Iris pigment epithelial cell (primary cell): Measurements from ENCODE around the gene ASTN2.

Source experiments
- DNase-seq: peaks from one replicate; pipeline ENCODE4 v3.0.0-alpha.2; 2011; ENCODE audit warnings: low read depth

Gene ASTN2

DNA sequence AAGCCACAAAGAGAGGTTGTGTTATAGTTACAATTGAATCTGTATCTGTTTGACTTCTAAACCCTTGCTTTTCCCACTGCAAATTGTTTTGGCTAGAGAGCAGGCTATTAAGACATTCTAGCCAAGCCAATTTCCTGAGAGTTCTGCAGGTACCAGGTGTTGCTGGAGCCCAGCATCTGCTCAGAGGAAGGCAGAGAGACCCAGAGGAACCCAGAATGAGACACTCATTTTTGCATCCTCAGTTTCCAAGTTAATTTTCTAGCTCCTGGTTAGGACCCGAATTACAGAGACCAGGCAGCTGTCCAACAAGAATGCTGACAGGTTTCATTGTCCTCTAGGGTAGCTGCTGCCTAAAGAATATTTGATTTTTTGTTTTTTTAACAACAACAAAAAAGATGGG lies 461.6 kb downstream of the ASTN2 start:
- no peak for DNase-seq

GRCh38 chr9:116952436-116952810 lies 462.4 kb downstream of the ASTN2 start:
- DNase-seq, result no peak

DNA sequence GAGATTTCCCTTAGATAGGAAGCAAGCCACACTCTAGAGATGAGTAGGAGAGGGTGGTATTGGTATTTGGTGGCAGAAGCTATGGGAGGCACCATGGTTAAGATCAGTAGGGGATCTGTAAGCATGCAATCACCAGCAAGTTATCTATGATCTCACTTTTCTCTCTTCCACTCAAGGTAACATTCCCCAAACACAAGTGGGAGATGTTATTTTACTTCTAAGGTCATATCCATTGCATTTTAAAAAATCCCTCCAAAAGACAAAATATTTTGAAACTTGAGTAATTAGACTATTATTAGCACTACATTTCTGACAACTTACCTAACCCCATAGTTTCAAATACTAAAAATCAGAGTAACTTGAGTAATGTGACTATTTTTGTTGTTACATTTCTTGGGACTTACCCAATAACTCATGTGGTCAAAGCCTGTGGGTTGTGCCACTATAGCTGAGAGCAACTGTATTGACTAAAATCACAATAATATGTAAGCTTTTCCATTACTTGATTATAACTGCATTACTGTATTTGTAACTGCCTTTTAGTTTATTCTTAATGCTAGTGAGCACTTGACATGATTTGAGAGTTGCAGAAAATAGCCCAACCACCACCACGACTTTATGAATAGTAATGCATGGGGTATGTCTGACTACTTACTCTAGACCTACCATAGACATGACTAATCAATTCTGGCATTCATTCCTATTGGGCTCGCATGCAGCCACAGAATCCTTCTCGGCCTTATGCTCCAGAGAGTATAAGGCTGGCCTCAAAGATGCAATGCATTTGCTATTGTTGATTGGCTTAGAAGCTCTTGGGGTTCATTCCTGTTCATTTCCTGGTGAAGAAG lies 463.0 kb downstream of the ASTN2 start:
- peak; percentile 73 for DNase-seq

GRCh38 chr9:116945817-116946216 lies 469.0 kb downstream of the ASTN2 start:
- no peak for DNase-seq

GRCh38 chr9:116944714-116945534 lies 469.9 kb downstream of the ASTN2 start:
- no peak for DNase-seq

- DNase-seq, result no peak
Measured at GRCh38 chr9:116943970-116944369, 470.9 kb downstream of the ASTN2 start.

DNA sequence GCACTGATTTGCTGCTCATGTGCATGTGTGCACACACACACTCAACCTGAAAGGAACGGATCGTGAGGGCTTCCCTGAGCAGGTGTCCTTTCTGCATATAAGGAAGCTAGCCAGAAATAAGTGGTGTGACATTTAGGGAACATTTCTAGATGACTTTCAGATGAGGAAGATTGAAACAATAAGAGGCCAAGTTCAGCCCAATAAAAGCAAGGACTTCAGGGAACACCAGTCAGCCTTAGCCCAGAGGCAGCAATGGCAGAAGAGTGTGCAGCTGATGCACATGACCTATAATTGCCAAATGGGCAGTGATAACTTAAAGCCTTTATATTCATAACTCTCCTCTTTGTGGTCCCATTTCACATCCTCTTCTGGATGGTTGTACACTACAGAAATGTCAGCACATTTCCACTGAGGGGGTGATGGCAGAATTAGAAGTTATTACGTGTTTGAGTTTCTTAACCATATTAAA lies 472.2 kb downstream of the ASTN2 start:
- no peak for DNase-seq

DNA sequence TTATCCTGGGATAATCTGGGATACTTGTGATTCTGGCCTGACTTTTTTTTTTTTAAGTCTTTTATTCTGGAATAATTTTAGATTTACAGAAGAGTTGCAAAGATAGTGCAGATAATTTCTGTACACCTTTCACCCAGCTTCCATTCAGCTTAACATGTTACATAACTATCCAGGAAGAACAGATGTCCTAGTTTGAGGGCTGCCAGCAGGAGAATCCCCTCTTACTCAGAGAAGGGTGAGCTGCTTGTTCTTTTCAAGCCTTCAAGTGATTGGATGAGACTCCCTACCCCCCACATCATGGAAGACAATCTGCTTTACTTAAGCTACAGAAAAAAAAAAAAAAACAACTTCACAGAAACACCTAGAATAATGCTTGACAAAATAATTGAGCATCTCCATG lies 473.6 kb downstream of the ASTN2 start:
- DNase-seq, result no peak

DNA sequence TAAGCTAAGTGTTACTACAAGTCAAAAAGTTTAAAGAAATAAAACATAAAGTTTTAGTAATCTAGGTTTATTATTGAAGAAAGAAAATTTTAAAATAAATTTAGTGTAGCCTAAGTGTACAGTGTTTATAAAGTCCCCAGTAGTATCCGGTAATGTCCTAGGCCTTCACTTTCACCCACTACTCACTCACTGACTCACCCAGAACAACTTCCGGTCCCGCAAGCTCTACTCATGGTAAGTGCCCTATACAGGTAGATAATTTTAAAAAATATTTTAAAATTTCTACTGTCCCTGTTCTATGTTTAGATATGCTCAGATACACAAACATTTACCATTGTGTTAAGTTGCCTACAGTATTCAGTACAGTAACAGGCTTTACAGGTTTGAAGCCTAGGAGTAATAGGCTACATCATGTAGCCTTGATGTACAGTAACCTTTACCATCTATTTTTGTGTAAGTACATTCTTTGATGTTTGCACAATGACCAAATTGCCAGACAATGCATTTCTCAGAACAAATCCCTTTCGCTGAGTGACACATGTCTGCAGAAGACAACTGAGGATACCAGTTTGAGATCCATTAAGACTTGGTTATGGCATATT lies 474.1 kb downstream of the ASTN2 start:
- DNase-seq, result no peak

GRCh38 chr9:116939614-116940013 lies 475.2 kb downstream of the ASTN2 start:
- DNase-seq, result peak; percentile 6

GRCh38 chr9:116939161-116939560 lies 475.7 kb downstream of the ASTN2 start:
- DNase-seq, result no peak

DNA sequence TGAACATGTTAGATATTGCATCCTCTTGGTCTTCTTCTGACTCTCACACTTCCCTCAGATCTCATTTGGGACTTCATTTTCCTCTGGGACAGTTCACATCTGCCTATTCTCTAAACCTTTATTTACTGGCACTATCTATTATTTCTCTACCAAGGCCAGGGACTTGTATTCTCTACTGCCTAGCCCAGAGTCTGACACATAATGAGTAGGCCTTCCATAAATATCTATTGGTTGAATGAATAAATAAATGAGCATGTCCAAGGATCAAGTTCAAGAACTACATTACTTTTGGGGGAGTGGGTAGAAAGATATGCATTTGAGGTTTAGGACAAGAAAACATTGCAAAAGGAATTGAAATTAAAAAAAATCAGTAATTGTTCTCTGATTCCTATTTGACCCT lies 477.5 kb downstream of the ASTN2 start:
- no peak for DNase-seq

GRCh38 chr9:116935149-116935897 lies 479.5 kb downstream of the ASTN2 start:
- DNase-seq, result no peak

DNA sequence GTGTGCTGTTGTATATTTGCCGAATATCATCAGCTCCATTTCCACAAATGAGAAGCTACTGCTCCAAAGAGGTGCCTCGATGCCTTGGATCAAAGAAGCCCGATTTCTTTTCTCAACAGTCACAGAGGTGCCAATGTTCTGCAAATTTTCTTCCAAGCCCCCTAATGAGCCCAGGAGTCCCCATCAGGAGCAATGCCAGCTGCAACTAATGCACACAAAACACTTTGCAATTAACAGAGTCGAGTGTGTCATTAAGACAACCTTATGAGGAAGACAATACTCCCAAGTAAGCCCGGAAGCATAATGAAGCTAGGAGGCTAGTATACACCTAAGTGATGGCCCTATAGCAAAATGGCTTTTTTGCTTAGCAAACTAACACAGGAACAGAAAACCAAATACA lies 480.7 kb downstream of the ASTN2 start:
- DNase-seq, result no peak

DNA sequence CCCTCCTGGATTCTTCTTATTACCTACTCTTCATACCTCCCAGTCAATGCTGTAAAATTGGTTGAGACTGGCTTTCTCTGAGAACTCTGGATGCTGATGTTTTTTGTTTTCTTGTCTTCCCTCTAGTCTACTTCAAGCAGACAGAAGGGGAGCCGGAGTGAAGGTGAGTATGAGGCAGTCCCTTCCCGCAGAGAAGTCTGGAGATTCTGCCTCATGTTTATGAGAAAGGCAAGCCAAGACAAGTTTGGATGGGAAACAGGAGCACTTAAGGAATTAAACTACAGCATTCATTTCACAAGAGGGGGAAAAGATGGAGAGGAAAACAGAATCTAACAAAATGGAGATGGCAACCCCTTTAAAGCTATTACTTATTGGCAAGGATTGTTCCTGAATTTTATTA lies 481.6 kb downstream of the ASTN2 start:
- DNase-seq, result no peak

DNA sequence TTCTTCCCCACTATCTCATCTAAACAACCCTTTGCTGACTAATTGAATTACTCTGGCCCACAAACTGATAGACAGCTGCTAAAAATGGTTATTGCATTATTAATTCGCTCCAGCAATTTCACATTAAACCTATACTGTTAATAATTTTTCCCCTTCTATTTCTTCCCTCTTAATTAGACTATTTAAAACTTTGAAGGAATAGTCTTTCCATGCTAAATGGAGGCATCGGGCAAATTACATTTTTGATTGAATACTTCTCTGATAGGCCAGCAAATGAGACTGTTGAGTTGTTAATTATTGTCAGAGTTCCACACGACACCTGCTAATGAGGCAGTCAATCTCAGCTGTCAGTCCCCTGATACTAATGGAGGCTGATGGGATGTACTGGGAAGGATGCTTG lies 485.2 kb downstream of the ASTN2 start:
- DNase-seq, result no peak

- no peak for DNase-seq
Measured at GRCh38 chr9:116928884-116929283, 486.0 kb downstream of the ASTN2 start.

DNA sequence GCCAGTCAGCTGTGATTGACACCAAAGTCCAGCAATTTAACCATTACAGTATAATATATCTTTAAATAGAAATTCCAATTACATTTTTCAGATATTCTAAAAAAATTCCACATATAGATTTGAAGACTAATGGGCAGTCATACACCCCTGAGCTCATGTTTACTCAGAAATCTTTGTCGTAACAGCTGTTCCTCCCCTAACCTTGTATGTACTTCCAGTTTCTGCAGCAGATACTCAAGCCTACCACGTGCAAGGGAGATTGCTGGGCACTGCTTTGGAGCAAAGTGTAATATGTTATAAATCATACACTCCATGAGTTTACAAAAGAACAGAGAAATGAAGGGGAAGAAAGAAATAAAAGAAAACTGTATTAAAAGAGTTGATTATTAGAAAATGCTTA lies 486.6 kb downstream of the ASTN2 start:
- DNase-seq, result no peak

DNA sequence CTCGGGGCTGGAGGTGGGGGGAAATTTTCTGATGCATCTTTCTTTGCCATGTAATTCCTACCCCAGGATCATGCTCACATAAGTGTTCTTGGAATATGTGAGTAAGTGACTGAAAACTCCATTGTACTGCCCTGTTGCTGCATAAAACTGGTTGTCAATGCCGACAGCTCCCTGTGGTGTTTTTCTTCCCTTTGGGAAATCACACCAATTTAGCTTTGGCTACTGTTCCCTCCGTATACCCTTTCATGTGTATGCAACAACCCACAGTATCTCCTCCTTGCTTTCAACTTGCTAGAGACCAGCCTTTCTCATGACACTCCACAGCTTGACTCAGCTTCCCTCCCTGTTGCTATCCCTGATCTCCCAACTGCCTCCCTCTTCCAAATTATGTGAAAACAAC lies 487.1 kb downstream of the ASTN2 start:
- DNase-seq, result no peak

GRCh38 chr9:116925121-116925520 lies 489.7 kb downstream of the ASTN2 start:
- no peak for DNase-seq

DNA sequence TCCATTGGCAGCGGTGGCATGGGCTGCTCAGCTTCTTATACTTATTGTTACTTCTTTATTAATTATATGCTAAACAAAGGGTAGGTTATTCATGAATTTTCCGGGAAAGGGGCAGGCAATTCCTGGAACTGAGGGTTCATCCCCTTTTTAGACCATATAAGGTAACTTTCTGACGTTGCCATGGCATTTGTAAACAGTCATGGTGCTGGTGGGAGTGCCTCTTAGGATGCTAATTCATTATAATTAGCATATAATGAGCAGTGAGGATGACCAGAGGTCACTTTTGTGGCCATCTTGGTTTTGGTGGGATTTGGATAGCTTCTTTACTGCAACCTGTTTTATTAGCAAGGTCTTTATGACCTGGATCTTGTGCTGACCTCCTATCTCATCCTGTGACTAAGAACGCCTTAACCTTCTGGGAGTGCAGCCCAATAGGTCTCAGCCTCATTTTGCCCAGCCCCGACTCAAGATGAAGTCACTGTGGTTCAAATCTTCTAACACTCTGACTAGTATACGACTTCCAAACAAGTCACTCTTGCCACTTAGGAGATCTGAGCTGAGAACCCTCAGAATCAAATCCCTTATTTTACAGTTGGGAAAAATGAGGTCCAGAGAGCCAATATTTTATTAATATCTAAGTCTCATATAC lies 490.3 kb downstream of the ASTN2 start:
- no peak for DNase-seq
